ENCODE measurements around the gene SMARCA1.

Gene SMARCA1

GRCh38 chrX:129495900-129496299 is 27.4 kb downstream of the SMARCA1 start:
- Histone ChIP-seq H3K36me3 (peaks cover 4 to 27% (median 13%) of the 10 kb centered on the region in 3 donors), H3K27me3 (no peaks in the 10 kb centered on the region), H3K4me1 (no peaks in the 10 kb centered on the region), H3K9me3 (no peaks in the 10 kb centered on the region), H3K27ac (no peak overlapping the region), H3K4me3 (no peak overlapping the region)
- DNase-seq = no peak
- TF ChIP-seq CTCF (IDR thresholded peaks at IDR 0.05) = no peak
- intact Hi-C loops (cut with DNase I; ENCODE audit: low total_unique reads) = no loop called here

GRCh38 chrX:129494887-129495286 is 28.4 kb downstream of the SMARCA1 start:
- Histone ChIP-seq H3K4me1 (no peaks in the 10 kb centered on the region), H3K4me3 (no peak overlapping the region), H3K9me3 (no peaks in the 10 kb centered on the region), H3K36me3 (peaks cover 4 to 27% (median 13%) of the 10 kb centered on the region in 3 donors), H3K27me3 (no peaks in the 10 kb centered on the region), H3K27ac (no peak overlapping the region)
- intact Hi-C loops (cut with DNase I; ENCODE audit: low total_unique reads) = no loop called here
- no peak for TF ChIP-seq CTCF (IDR thresholded peaks at IDR 0.05)
- no peak for DNase-seq

- TF ChIP-seq CTCF (IDR thresholded peaks at IDR 0.05) = no peak
- Histone ChIP-seq H3K27ac (no peak overlapping the region), H3K36me3 (peaks cover 4 to 27% (median 12%) of the 10 kb centered on the region in 3 donors), H3K9me3 (no peaks in the 10 kb centered on the region), H3K27me3 (no peaks in the 10 kb centered on the region), H3K4me3 (no peak overlapping the region), H3K4me1 (no peaks in the 10 kb centered on the region)
- no peak for DNase-seq
- intact Hi-C loops (cut with DNase I; ENCODE audit: low total_unique reads) = no loop called here
These were observed 29.6 kb downstream of the SMARCA1 start for GRCh38 chrX:129493643-129494042.

- H3K36me3 ChIP-seq = peaks cover 0 to 17% (median 14%) of the 10 kb centered on the region in 3 donors
- intact Hi-C loops (cut with DNase I; ENCODE audit: low total_unique reads) = no loop called here
- DNase-seq = no peak
- H3K9me3 ChIP-seq = no peaks in the 10 kb centered on the region
- no peak overlapping the region for H3K27ac ChIP-seq
- H3K4me1 ChIP-seq = no peaks in the 10 kb centered on the region
- H3K4me3 ChIP-seq = no peak overlapping the region
- TF ChIP-seq CTCF (IDR thresholded peaks at IDR 0.05) = no peak
- H3K27me3 ChIP-seq = no peaks in the 10 kb centered on the region
These were observed 33.0 kb downstream of the SMARCA1 start for GRCh38 chrX:129490330-129490729.

- H3K36me3 ChIP-seq = peaks cover 0 to 17% (median 10%) of the 10 kb centered on the region in 3 donors
- no peak for DNase-seq
- TF ChIP-seq CTCF (IDR thresholded peaks at IDR 0.05) = no peak
- H3K27ac ChIP-seq = no peak overlapping the region
- no peaks in the 10 kb centered on the region for H3K27me3 ChIP-seq
- no peaks in the 10 kb centered on the region for H3K4me1 ChIP-seq
- H3K4me3 ChIP-seq = no peak overlapping the region
- no peaks in the 10 kb centered on the region for H3K9me3 ChIP-seq
- intact Hi-C loops (cut with DNase I; ENCODE audit: low total_unique reads) = no loop called here
These were observed 34.9 kb downstream of the SMARCA1 start for GRCh38 chrX:129488359-129488758.

GRCh38 chrX:129480889-129481288 is 42.4 kb downstream of the SMARCA1 start:
- intact Hi-C loops (cut with DNase I; ENCODE audit: low total_unique reads) = no loop called here
- Histone ChIP-seq H3K27me3 (no peaks in the 10 kb centered on the region), H3K4me1 (no peaks in the 10 kb centered on the region), H3K9me3 (no peaks in the 10 kb centered on the region), H3K27ac (no peak overlapping the region), H3K36me3 (peaks cover 0 to 14% (median 0%) of the 10 kb centered on the region in 3 donors), H3K4me3 (no peak overlapping the region)
- DNase-seq = no peak
- TF ChIP-seq CTCF (IDR thresholded peaks at IDR 0.05) = no peak
